SKM-1 (cell line): ENCODE data around the gene DYRK1A.

ENCODE experiments used
- DNase-seq: peaks from one replicate; lab custom pipeline; 2025; ENCODE audit not compliant: unreplicated experiment; lab: John Stamatoyannopoulos, UW

The DYRK1A gene

GRCh38 chr21:37447288-37447936, 80.8 kb downstream of the DYRK1A start:
- DNase-seq = no peak

- no peak for DNase-seq
Observed at GRCh38 chr21:37449302-37449937, 82.8 kb downstream of the DYRK1A start.

- no peak for DNase-seq
Observed at GRCh38 chr21:37450445-37450941, 83.9 kb downstream of the DYRK1A start.

GRCh38 chr21:37451446-37451845, 84.9 kb downstream of the DYRK1A start:
- no peak for DNase-seq

GRCh38 chr21:37452227-37452626, 85.7 kb downstream of the DYRK1A start:
- no peak for DNase-seq

- DNase-seq = no peak
Observed at GRCh38 chr21:37453350-37453749, 86.8 kb downstream of the DYRK1A start.

GRCh38 chr21:37454869-37455503, 88.4 kb downstream of the DYRK1A start:
- no peak for DNase-seq

GRCh38 chr21:37455504-37455911, 88.9 kb downstream of the DYRK1A start:
- no peak for DNase-seq

- no peak for DNase-seq
Observed at GRCh38 chr21:37458669-37459276, 92.2 kb downstream of the DYRK1A start.

- no peak for DNase-seq
Observed at GRCh38 chr21:37459575-37459974, 93.0 kb downstream of the DYRK1A start.

- no peak for DNase-seq
Observed at GRCh38 chr21:37460196-37460595, 93.6 kb downstream of the DYRK1A start.

- no peak for DNase-seq
Observed at GRCh38 chr21:37461479-37461878, 94.9 kb downstream of the DYRK1A start.

- DNase-seq = no peak
Observed at GRCh38 chr21:37462087-37462861, 95.7 kb downstream of the DYRK1A start.

- DNase-seq = peak; percentile 30
Observed at GRCh38 chr21:37463083-37463801, 96.7 kb downstream of the DYRK1A start.

- DNase-seq = no peak
Observed at GRCh38 chr21:37467082-37467481, 100.5 kb downstream of the DYRK1A start.

- no peak for DNase-seq
Observed at GRCh38 chr21:37468909-37469308, 102.3 kb downstream of the DYRK1A start.

- DNase-seq = no peak
Observed at GRCh38 chr21:37469441-37469840, 102.9 kb downstream of the DYRK1A start.

GRCh38 chr21:37472581-37472980, 106.0 kb downstream of the DYRK1A start:
- no peak for DNase-seq

GRCh38 chr21:37473491-37473890, 106.9 kb downstream of the DYRK1A start:
- no peak for DNase-seq

GRCh38 chr21:37474342-37474741, 107.8 kb downstream of the DYRK1A start:
- DNase-seq = no peak
